Measurements from ENCODE around the gene DCST1.

Gene DCST1

DNA sequence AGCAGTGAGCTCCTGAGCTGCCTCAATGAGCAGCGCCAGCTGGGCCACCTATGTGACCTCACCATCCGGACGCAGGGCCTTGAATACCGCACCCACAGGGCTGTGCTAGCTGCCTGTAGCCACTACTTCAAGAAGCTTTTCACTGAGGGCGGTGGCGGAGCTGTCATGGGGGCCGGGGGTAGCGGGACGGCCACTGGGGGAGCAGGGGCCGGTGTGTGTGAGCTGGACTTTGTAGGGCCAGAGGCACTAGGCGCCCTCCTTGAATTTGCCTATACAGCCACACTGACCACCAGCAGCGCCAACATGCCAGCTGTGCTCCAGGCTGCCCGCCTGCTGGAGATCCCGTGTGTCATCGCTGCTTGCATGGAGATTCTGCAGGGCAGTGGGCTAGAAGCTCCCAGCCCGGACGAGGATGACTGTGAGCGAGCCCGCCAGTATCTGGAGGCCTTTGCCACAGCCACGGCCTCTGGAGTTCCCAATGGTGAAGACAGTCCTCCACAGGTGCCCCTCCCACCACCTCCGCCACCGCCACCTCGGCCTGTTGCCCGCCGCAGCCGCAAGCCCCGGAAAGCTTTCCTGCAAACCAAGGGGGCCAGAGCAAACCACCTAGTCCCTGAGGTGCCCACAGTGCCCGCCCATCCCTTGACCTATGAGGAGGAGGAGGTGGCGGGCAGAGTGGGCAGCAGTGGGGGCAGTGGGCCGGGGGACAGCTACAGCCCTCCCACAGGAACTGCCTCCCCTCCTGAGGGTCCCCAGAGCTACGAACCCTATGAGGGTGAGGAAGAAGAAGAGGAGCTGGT lies 18.7 kb upstream of the DCST1 start:
- DNase-seq: no peak

DNA sequence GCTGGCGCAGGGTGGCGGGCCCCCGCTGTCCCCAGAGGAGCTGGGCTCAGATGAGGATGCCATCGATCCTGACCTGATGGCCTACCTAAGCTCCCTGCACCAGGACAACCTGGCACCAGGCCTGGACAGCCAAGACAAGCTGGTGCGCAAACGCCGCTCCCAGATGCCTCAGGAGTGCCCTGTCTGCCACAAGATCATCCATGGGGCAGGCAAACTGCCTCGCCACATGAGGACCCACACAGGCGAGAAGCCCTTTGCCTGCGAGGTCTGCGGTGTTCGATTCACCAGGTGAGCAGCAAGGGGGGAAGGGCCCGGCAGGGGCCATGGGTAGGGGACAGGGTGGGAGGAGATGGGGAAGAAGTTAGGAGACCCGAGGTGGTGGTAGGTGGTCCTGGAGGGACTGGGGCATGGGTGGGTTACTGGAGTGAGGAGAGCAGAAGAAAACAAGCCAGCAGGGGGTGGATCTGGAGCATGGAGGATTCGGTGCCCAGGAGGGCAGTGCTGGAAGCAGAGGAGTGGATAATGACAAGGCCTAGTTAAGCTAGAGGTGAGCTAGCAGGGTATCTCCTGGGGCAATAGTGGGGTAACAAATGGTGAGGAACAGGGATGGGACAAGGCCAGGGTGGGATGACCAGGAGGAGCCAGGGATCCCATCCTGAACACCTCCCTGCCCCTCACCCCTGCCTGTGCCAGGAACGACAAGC lies 17.9 kb upstream of the DCST1 start:
- no peak for DNase-seq

DNA sequence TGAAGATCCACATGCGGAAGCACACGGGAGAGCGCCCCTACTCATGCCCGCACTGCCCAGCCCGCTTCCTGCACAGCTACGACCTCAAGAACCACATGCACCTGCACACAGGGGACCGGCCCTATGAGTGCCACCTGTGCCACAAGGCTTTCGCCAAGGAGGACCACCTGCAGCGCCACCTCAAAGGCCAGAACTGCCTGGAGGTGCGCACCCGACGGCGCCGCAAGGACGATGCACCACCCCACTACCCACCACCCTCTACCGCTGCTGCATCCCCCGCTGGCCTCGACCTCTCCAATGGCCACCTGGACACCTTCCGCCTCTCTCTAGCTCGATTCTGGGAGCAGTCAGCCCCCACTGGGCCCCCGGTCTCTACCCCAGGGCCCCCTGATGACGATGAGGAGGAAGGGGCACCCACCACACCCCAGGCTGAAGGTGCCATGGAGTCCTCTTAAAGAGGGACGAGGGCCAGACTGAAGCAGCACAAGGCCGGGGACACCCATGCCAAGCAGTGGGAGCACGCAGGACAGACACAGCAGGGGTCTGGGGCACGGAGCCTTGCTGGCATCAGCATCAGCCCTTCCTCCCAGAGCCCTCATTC lies 17.3 kb upstream of the DCST1 start:
- no peak for DNase-seq

DNA sequence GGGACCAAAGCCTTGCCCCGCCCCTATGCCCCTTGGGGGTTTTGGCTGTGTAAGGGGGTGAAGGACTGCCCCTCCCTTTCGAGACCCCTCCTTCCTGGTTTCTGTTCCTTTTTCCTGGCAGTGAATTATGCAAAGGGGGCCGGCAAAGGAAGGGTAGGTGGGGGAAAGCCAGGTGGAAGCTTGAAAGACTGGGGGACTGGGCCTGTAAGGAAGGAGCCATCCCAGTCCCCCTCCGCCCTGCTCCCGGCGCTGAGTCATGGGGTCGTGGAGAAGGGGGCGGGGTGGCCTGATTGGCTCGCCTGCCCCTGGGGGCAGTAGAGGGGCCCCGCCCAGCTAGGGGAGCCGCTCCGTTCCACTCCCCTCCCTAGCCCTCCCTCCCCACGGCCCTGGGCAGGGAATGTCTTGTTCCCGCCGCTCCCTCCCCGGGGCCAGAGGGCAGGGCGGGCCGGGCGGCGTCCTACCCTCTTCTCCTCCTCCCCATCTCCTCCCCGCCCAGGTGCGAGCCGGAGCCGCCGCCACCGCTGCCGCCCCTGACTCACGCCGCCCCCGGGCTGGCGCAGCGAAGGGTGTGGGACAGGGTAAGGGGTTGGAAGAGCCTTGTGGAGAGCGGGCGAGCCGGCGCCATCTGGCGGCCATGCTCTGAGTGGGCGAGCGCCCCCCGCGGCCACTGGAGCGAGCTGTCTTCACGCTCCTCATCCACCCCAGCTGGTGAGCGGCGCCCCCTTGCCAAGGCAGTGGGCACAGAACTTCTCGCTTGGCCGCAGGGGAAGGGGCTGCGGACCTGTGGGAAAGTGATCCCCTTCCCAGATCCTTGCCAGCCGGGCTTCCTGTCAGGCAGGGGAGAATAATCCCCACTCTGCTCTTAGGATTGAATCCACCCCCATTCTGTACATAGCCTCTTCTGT lies 16.3 kb upstream of the DCST1 start:
- peak; percentile 40 for DNase-seq

DNA sequence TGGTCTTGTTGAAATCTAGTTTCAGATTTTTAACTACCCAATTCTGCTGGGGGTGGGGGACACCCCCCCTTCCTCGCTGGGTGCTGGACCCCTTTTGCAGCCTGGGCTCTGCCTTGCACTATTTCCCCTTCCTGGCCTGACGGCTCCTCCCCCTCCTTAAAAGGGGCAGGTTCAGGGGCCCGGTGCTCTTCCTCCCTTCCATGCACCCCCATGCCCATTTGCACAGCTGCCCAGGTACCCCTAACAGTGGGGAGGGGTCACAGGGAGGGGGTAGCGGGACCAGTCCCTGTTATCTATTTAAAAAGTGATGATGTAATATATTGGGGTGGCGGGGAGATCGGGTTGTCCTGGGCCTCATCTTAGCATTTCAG lies 15.7 kb upstream of the DCST1 start:
- DNase-seq: no peak

GRCh38 chr1:155018617-155019348 lies 14.8 kb upstream of the DCST1 start:
- no peak for DNase-seq

DNA sequence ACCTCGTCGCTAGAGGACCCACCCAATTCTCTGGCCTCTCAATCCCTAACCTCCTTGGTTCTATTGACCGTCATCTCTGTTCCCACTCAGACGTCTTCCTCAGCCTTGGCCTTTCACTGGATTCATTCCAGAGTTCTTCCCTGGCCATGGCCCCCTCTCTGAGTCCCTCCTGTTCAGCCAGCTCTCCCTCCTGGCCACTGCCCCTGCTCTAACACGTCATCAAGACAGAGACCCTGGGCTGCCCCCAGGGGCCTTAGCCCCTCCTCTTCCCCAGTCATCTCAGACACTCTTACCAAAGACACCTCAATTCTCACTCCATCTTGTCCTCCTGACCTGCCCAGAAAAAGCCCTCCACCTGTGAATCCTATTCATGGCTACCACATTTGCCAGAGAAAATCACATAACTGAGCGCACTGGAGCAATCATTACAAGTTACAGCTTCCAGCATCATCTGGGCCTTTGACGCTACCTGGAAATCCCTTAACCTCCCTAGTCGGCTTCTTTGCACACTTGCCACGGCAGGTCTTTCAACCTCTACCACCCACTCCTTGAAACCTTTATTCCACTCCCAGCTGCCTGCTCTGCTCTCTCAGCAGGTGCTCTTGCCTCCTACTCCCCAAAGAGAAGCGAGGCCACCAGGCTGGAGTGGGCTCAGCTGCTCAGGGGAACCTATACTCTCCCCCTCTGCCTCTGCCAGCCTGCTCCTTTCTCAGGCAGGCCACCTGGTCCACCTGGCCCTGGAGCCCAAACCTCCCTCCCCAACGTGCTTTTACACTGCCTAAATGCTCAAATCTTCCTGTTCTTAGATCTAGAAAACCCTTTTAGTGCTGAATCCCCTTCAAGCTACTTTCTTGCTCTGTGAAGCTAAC lies 14.0 kb upstream of the DCST1 start:
- no peak for DNase-seq

DNA sequence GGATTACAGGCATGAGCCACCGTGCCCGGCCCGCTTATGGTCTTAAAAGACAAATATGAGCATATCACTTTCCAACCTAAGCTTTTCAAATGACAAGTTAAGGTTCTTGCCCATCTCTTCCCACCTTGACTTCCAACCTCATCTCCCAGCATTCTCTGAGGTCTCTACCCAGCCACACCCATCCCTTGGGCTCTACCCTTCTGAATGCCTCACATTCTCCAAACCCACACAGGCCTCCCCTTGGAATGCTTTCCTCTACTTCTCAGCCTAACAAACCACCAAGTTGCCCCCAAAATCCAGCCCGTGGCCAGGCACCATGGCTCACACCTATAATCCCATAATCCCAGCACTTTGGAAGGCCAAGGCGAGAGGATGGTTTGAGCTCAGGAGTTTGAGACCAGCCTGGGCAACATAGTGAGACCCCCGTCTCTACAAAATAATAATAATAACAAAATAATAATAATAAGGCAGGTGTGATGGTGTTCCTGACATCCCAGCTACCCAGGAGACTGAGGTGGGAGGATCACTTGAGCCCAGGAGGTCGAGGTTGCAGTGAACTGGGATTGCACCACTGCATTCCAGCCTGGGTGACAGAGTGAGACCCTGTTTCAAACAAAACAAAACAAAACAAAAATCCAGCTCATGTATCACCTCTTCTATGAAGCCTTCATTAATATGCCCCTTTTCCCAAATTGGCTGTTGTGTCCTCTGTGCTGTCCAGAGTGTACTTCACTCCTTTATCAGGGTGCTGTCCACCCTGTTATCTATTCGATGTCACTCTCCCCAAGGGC lies 11.3 kb upstream of the DCST1 start:
- DNase-seq: no peak

GRCh38 chr1:155022927-155023236 lies 10.7 kb upstream of the DCST1 start:
- DNase-seq: no peak

GRCh38 chr1:155023627-155024026 lies 10.0 kb upstream of the DCST1 start:
- no peak for DNase-seq

- DNase-seq: no peak
These were observed 9.3 kb upstream of the DCST1 start for GRCh38 chr1:155024315-155024714.

GRCh38 chr1:155026154-155026553 lies 7.5 kb upstream of the DCST1 start:
- no peak for DNase-seq

DNA sequence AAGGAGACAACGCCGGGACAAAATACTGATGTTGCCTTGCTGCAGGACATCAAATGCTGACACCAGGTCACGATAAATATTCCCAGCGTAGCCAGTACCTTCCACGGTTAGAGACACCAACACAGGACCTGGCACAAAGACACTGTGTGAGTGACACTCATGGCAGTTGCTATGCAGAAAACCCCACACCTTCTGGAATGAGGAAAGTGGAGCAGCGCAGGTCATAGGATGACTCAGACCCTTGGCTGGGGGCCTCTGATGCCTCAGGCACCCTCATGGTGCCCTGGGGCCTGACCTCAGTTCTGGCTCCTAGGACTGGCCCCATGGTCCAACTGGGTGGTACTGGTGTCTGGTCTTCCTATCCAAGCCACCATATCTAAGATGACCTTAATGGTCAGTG lies 7.0 kb upstream of the DCST1 start:
- no peak for DNase-seq

- DNase-seq: no peak
These were observed 3.9 kb upstream of the DCST1 start for GRCh38 chr1:155029513-155030242.

DNA sequence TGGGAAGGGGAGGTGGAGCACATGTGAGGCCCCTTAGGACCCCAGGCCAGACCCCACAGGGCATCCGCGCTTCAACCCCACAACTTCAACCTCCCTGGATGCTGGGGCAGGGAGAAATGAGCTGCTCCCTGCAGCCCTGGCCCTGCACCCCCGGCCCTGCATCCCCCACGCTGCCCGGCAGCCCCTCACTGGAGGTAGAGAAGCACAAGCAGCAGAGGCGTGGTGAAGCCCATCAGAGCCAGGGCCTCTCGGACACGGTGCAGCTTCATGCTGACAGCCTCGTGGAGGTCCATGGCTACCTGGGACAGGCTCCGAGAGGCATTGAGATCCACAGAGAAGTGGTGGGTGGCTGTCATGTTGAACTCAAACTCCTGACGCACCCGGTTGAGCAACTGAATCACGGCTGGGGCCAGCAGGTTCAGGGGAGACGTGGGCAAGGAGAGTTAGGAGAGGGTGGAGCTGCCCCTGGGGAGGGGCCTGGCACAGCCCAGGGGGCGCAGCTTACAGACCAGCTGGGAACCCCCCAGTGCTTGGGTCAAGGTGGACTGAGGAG lies 3.3 kb upstream of the DCST1 start:
- DNase-seq: no peak

GRCh38 chr1:155030899-155031298 lies 2.7 kb upstream of the DCST1 start:
- DNase-seq: no peak

DNA sequence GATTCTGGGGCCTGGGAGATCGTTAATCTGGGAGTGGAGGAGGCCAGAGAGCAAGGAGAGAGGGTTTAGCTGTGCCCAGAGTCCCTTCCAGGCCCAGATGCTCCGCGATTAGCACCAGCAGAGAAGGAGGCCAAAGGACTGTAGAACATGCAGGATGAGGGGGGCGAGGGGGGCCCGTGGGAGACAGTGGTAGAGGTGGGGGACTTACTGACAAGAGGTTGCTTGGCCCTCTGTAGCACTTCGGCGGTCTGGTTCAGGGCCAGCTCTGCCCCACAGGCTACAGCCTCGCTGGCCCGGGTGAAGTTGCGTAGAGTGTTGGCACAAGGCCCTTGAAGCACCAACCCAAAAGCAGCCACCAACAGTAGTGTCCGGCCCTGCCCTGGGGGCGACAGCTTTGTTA lies 738 bp upstream of the DCST1 start:
- no peak for DNase-seq

DNA sequence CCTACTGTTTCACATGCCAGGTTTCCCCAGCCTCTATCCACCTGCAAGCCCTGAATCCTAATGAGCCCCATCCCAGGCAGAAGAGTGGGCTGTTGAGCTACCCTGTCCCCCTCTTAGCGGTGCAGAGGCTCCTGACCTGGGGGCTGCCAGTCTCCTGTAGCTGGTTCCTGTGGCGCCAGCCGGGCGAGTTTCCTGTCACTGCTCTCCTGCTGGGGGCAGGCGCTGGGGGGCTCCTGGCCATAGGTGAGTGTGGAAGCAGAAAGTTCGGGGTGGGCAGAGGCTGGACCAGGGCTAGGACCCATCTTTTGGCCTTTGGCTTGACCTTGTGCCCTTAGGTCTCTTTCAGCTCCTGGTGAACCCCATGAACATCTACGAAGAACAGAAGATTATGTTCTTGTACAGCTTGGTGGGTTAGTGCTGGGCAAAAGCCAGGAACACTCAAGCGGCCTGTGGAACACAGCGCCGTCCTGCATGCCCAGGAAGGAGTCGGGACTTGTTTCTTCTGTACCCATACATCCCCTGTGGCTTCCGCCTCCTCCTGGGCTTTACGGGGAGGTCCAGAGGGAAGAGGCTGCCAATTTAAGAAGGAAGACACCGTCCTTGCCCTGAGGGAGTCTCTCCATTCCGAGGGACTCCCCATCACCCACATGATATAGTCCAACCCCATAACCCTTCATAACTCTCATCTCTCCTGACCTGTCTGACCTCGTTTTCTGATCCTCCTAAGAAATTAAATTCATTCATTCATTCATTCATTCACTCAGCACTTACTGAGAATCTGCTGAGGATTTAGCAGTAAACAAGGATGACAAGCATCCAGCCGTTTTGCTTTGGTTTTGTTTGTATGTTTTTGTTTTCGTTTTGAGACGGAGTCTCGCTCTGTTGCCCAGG lies 939 bp downstream of the DCST1 start:
- DNase-seq: no peak

DNA sequence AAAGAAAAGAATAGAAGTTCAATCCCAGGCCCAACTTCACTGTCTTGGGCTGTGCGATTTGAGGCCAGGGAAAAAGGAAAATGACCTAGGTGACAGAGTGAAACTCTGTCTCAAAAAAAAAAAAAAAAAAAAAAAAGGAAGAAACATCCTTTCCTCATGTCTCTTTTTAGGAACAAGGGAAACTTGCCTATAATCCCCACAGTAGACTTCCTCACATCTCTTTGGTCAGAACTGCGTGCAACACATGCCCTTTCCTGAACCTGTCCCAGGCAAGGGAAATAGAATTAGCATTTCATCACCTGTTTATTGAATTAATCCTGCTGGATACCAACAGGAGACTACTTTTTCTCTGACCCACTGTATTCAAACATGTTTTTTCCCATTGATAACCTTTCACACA lies 2.3 kb downstream of the DCST1 start:
- no peak for DNase-seq
